H1 (cell line): Measurements from ENCODE around the gene SDC4. TPM values are rescaled to one million over a fixed set of nuclear protein-coding genes. Genes with fewer than 3 reads are reported as not detected.

Experiments used
- CTCF ChIA-PET: fragments of 300-600 bp; sonication (Branson Sonifier 250); formaldehyde crosslinking; loops from one replicate; lab custom pipeline; 2021; ENCODE audit not compliant: partially characterized antibody; lab: Charles Lee
- POLR2A ChIA-PET: fragments of 300-600 bp; sonication (Branson Sonifier 250); formaldehyde crosslinking; loops from one replicate; lab custom pipeline; 2021; ENCODE audit warnings: inconsistent platforms; ENCODE audit not compliant: partially characterized antibody; lab: Charles Lee
- DNase-seq, 2 experiments: peaks; one replicate each; pipeline versions ENCODE4 v3.0.0 to v3.0.0-alpha.2; 2010 to 2022; ENCODE audit warnings: low spot score in 2 of 2, low read depth in 1 of 2, mixed read lengths in 1 of 2
- FAIRE-seq: peaks from 2 replicates; lab custom pipeline; 2011; peaks lifted over from hg19 to GRCh38; lab: Jason Lieb, UNC
- H2AFZ ChIP-seq: 2 replicates; pipeline ENCODE4 v1.8.1; 2012; ENCODE audit warnings: low read length, inconsistent platforms
- H2AK5ac ChIP-seq: 2 replicates; pipeline ENCODE4 v1.6.1; 2013; ENCODE audit warnings: low read depth, low read length
- H2BK120ac ChIP-seq: replicated peaks from 2 replicates; pipeline ENCODE3; 2013; ENCODE audit warnings: low read depth, low read length, inconsistent platforms
- H2BK12ac ChIP-seq: 2 replicates; pipeline ENCODE4 v1.6.1; 2013; ENCODE audit warnings: low read depth, low read length
- H2BK15ac ChIP-seq: 2 replicates; pipeline ENCODE4 v1.6.1; 2013; ENCODE audit warnings: low read length
- H2BK20ac ChIP-seq: 2 replicates; pipeline ENCODE4 v1.6.1; 2013; ENCODE audit warnings: low read length
- H2BK5ac ChIP-seq: 2 replicates; pipeline ENCODE4 v1.6.1; 2013; ENCODE audit warnings: low read depth, low read length
- H3K14ac ChIP-seq: 2 replicates; pipeline ENCODE4 v1.6.1; 2013; ENCODE audit warnings: inconsistent platforms; ENCODE audit not compliant: insufficient read length
- H3K18ac ChIP-seq: 2 replicates; pipeline ENCODE4 v1.6.1; 2013; ENCODE audit warnings: low read length; ENCODE audit errors: extremely low read depth
- H3K23ac ChIP-seq: 2 replicates; pipeline ENCODE4 v1.6.1; 2013; ENCODE audit warnings: inconsistent platforms; ENCODE audit not compliant: insufficient read length
- H3K23me2 ChIP-seq: 2 replicates; pipeline ENCODE4 v1.6.1; 2013; ENCODE audit warnings: low read depth, low read length
- H3K27ac ChIP-seq: 2 replicates; pipeline ENCODE4 v1.6.1; 2011; ENCODE audit warnings: low read depth, low read length, inconsistent platforms
- H3K27me3 ChIP-seq, 4 experiments: replicated peaks in 1 of 4; 1 replicate in 1 of 4; 2 replicates in 3 of 4; pipeline versions ENCODE4 v1.6.1 to v1.8.1; 2011 to 2013; ENCODE audit warnings: low read length in 3 of 4, mild to moderate bottlenecking in 3 of 4, inconsistent platforms in 2 of 4, mixed read lengths in 2 of 4, moderate library complexity in 1 of 4; ENCODE audit not compliant: control insufficient read depth in 3 of 4, insufficient read depth in 3 of 4; ENCODE audit errors: extremely low read depth in 1 of 4
- H3K36me3 ChIP-seq, 4 experiments: 2 replicates each; pipeline versions ENCODE4 v1.6.1 to v1.8.1; 2011 to 2013; ENCODE audit warnings: mild to moderate bottlenecking in 4 of 4, low read length in 3 of 4, moderate library complexity in 2 of 4, control low read depth in 1 of 4, inconsistent platforms in 1 of 4; ENCODE audit not compliant: insufficient read depth in 4 of 4, control insufficient read depth in 2 of 4
- H3K4ac ChIP-seq: replicated peaks from 2 replicates; pipeline ENCODE3; 2013; ENCODE audit warnings: low read length, low read depth, mixed read lengths, inconsistent platforms; ENCODE audit not compliant: insufficient read length
- H3K4me1 ChIP-seq, 4 experiments: replicated peaks in 1 of 4; 1 replicate in 1 of 4; 2 replicates in 3 of 4; pipeline versions ENCODE4 v1.6.1 to v1.8.1; 2011 to 2013; ENCODE audit warnings: low read length in 3 of 4, inconsistent platforms in 2 of 4, mixed read lengths in 1 of 4; ENCODE audit not compliant: insufficient read depth in 4 of 4, control insufficient read depth in 3 of 4
- H3K4me2 ChIP-seq, 2 experiments: 2 replicates each; pipeline versions ENCODE4 v1.6.1 to v1.8.1; 2011 to 2013; ENCODE audit warnings: low read depth in 2 of 2, low read length in 2 of 2, control low read depth in 1 of 2, inconsistent platforms in 1 of 2, mild to moderate bottlenecking in 1 of 2; ENCODE audit not compliant: insufficient read depth in 1 of 2
- H3K4me3 ChIP-seq, 4 experiments: fragments of 200-600, 300-600 bp in 1 of 4; sonication (generic), shearing (Covaris generic), sonication (Bioruptor Twin) in 1 of 4; 2 replicates each; pipeline versions ENCODE4 v1.5.1 to v1.8.1; 2011 to 2016; ENCODE audit warnings: low read length in 4 of 4, low read depth in 3 of 4, control low read depth in 2 of 4, inconsistent platforms in 2 of 4, mild to moderate bottlenecking in 2 of 4, mixed read lengths in 1 of 4, moderate library complexity in 1 of 4; ENCODE audit not compliant: insufficient read depth in 2 of 4; ENCODE audit errors: extremely low read depth in 1 of 4
- H3K56ac ChIP-seq: replicated peaks from 2 replicates; pipeline ENCODE3; 2013; ENCODE audit warnings: low read depth, mild to moderate bottlenecking, mixed read lengths, low read length, inconsistent platforms; ENCODE audit not compliant: insufficient read length
- H3K79me1 ChIP-seq: 2 replicates; pipeline ENCODE4 v1.6.1; 2013; ENCODE audit warnings: low read depth, low read length, control low read depth
- H3K79me2 ChIP-seq, 2 experiments: 2 replicates each; pipeline versions ENCODE4 v1.6.1 to v1.8.1; 2012 to 2013; ENCODE audit warnings: low read length in 2 of 2, mild to moderate bottlenecking in 2 of 2, inconsistent platforms in 1 of 2; ENCODE audit not compliant: insufficient read depth in 2 of 2, control insufficient read depth in 1 of 2
- H3K9ac ChIP-seq, 4 experiments: replicated peaks in 1 of 4; 1 replicate in 1 of 4; 2 replicates in 3 of 4; pipeline versions ENCODE4 v1.6.1 to v1.8.1; 2011 to 2013; ENCODE audit warnings: low read depth in 3 of 4, low read length in 3 of 4, control low read depth in 2 of 4, mild to moderate bottlenecking in 2 of 4, moderate library complexity in 2 of 4, inconsistent platforms in 1 of 4; ENCODE audit errors: extremely low read depth in 1 of 4
- H3K9me3 ChIP-seq, 2 experiments: 2 replicates each; pipeline versions ENCODE4 v1.6.1 to v1.8.1; 2012 to 2013; ENCODE audit warnings: mild to moderate bottlenecking in 2 of 2, moderate library complexity in 2 of 2, control low read depth in 1 of 2, inconsistent platforms in 1 of 2, low read depth in 1 of 2, low read length in 1 of 2, mixed read lengths in 1 of 2; ENCODE audit not compliant: insufficient read depth in 2 of 2
- H4K20me1 ChIP-seq, 2 experiments: replicated peaks in 1 of 2; 2 replicates each; pipeline versions ENCODE3 to v1.8.1; 2011 to 2013; ENCODE audit warnings: inconsistent platforms in 2 of 2, low read length in 2 of 2, mild to moderate bottlenecking in 1 of 2; ENCODE audit not compliant: insufficient read depth in 2 of 2, control insufficient read depth in 1 of 2
- H4K5ac ChIP-seq: 2 replicates; pipeline ENCODE4 v1.6.1; 2013; ENCODE audit warnings: low read length, low read depth, mixed read lengths, inconsistent platforms; ENCODE audit not compliant: insufficient read length
- H4K8ac ChIP-seq: 2 replicates; pipeline ENCODE4 v1.8.0; 2013; ENCODE audit warnings: mild to moderate bottlenecking, moderate library complexity, low read length, inconsistent platforms; ENCODE audit not compliant: insufficient read depth; ENCODE audit errors: extremely low read depth
- H4K91ac ChIP-seq: replicated peaks from 2 replicates; pipeline ENCODE3; 2013; ENCODE audit warnings: low read length, mixed read lengths, inconsistent platforms; ENCODE audit not compliant: insufficient read length
- EP300 ChIP-seq, 2 experiments: IDR thresholded peaks; 1 replicate in 1 of 2; 2 replicates in 1 of 2; pipeline ENCODE4 v1.6.1; 2011 to 2012; ENCODE audit warnings: low read depth in 2 of 2, low read length in 2 of 2, mild to moderate bottlenecking in 2 of 2, borderline replicate concordance in 1 of 2, inconsistent platforms in 1 of 2, moderate library complexity in 1 of 2
- RNF2 ChIP-seq: fragments of 200-900, 300-1000 bp; sonication (generic); IDR thresholded peaks from 2 replicates; pipeline ENCODE4 v1.7.1; 2016; ENCODE audit warnings: borderline replicate concordance, low read depth, mild to moderate bottlenecking, antibody characterized with exemption, low read length; ENCODE audit not compliant: poor library complexity, severe bottlenecking; ENCODE audit errors: missing control alignments
- SIN3A ChIP-seq, 2 experiments: IDR thresholded peaks in 1 of 2; conservative IDR thresholded peaks in 1 of 2; 2 replicates each; pipeline ENCODE4 v1.6.1; 2011 to 2012; ENCODE audit warnings: low read length in 2 of 2, improper control_type of control experiment in 1 of 2, low read depth in 1 of 2, mild to moderate bottlenecking in 1 of 2
- WGBS, 2 experiments: shearing (Covaris generic) in 1 of 2; methylation state at CpG; one replicate each; pipeline versions ENCODE4 v1.1.6 to v1.1.7; 2013 to 2015; ENCODE audit warnings: low lambda C conversion rate in 2 of 2, mixed read lengths in 2 of 2, inconsistent platforms in 1 of 2, low coverage in 1 of 2, missing lambda C conversion rate in 1 of 2; ENCODE audit not compliant: insufficient replicate concordance in 2 of 2, insufficient coverage in 1 of 2, insufficient read length in 1 of 2; ENCODE audit errors: extremely low coverage in 1 of 2, missing lambda C conversion rate in 1 of 2; 5-methylcytosine and 5-hydroxymethylcytosine counted together
- polyA plus RNA-seq, 7 experiments: library from polyadenylated mRNA; depleted of rRNA in 3 of 7; stranded (reverse) in 5 of 7; unstranded in 2 of 7; fragments of >200 nt in 5 of 7; fragments of 200-250 nt in 2 of 7; gene quantifications; 1 replicate in 5 of 7; 2 replicates in 1 of 7; 4 replicates in 1 of 7; pipeline versions ENCODE4 v1.2.1 to v1.2.3, GENCODE V29; 2011 to 2013; ENCODE audit warnings: missing spikeins in 2 of 7, mixed read lengths in 2 of 7
- total RNA-seq: library from RNA; stranded (reverse); fragmentation: NEBNext Ultra II Directional; extraction: Animal tissue kit (Norgen Biotek cat#: 25700); gene quantifications from 2 replicates; pipeline ENCODE4 v1.2.1, GENCODE V29; 2021

The SDC4 gene
- total and polyA plus RNA-seq, 2 of the 8 experiments (the other 6 are each of a cell fraction or from before 2014, with no cell fraction given), result 34.6 to 60.2 TPM

DNA sequence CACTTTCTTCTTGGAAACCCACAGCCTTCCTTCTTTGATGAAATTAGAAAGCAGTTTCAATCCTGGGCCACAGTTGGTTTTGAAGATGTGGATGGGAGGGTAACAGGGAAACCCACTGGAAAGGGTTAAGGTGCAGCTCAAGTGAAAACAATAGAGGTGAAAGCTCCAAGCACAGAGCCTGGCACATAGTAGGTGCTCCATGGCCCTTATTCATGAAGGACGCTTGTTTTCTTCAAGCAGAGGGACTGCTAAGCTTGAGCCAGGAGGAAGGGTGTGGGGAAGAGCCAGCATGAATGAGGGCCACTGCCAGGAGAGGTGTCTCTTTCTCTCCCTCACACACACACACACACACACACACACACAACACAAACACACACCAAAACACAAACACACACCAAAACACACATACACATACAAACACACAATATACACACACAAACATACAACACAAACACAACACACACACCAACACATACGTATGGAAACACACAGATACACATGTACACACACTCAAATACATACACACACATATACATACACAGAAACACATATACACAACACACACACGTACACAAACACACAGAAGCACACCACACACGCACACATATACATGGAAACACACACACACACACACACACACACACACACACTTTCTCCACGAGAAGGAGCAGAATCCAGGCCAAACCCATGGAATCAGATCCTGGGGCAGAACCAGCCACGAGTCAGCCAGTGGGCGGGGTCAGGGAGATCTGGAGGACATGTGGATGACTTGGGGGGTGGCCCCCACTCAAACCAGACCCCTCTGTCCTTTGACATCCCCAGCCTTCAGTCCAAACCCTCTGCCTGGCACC is 65.3 kb downstream of the SDC4 start:
- Histone ChIP-seq H3K27me3 (no peaks in the 10 kb centered on the region), H3K4me1 (no peaks in the 10 kb centered on the region), H2BK12ac (no peak overlapping the region; the same call in 1 of the 2 replicates), H3K4me2 (no peak overlapping the region), H4K8ac (no peak overlapping the region), H3K9ac (no peak overlapping the region), H3K23ac (no peak overlapping the region), H3K56ac (no peak overlapping the region), H3K23me2 (peaks cover 4% of the 10 kb centered on the region; the same call in 1 of the 2 replicates), H2BK120ac (no peak overlapping the region), H3K18ac (no peak overlapping the region), H2BK20ac (no peak overlapping the region), H3K79me2 (no peaks in the 10 kb centered on the region), H3K4me3 (no peak overlapping the region), H3K36me3 (no peaks in the 10 kb centered on the region), H4K5ac (no peak overlapping the region), H2BK15ac (no peak overlapping the region)
- DNase-seq, result no peak
- CTCF ChIA-PET, result interaction anchor here (1.2 to 1.9 kb wide), 3 partner anchors 8 to 188 kb away, joined by 3 to 13 read pairs (median 4); no protein-coding TSS in a partner anchor
- TF ChIP-seq RNF2 (no peak), SIN3A (conservative IDR thresholded peaks at IDR 0.05 in 1 of 2, IDR thresholded peaks at IDR 0.05 in 1 of 2; ENCODE audit: low read depth in 1 of 2, low read length in 2 of 2) (no peak), EP300 (IDR thresholded peaks at IDR 0.05; ENCODE audit: borderline replicate concordance in 1 of 2, low read depth in 2 of 2, low read length in 2 of 2) (no peak)
- TF ChIP-seq, all 59 proteins: peak for 0
- Histone ChIP-seq H3K27ac (no peak overlapping the region), H2AK5ac (no peak overlapping the region), H3K14ac (no peak overlapping the region), H3K9me3 (no peaks in the 10 kb centered on the region), H2BK5ac (no peak overlapping the region), H3K4ac (no peak overlapping the region), H4K20me1 (no peaks in the 10 kb centered on the region), H3K79me1 (no peaks in the 10 kb centered on the region), H2AFZ (no peak overlapping the region), H4K91ac (no peak overlapping the region)
- POLR2A ChIA-PET, result interaction anchor here (1.1 kb wide), 1 partner anchor 15 kb away, joined by 3 read pairs; no protein-coding TSS in a partner anchor
- 84% methylated on average over 7 of the region's 7 CpGs; no CpG with 5 or more reads in 1 of the 2 experiments for WGBS, 2 experiments
- FAIRE-seq, result no peak
